Glutamatergic neuron (in vitro differentiated cells): Measurements from ENCODE around the gene ABLIM1. TPM values are rescaled to one million over a fixed set of nuclear protein-coding genes. Genes with fewer than 3 reads are reported as not detected.

ENCODE experiments used
- DNase-seq: peaks from one replicate; pipeline ENCODE4 v3.0.0; 2022
- H3K27ac Mint-ChIP-seq: one replicate; pipeline ENCODE4 v1.8.0; 2020; ENCODE audit warnings: mild to moderate bottlenecking, mixed read lengths, inconsistent platforms; ENCODE audit not compliant: unreplicated experiment
- H3K27me3 Mint-ChIP-seq: one replicate; pipeline ENCODE4 v1.8.0; 2020; ENCODE audit warnings: mild to moderate bottlenecking, moderate library complexity, mixed read lengths, inconsistent platforms; ENCODE audit not compliant: unreplicated experiment
- H3K36me3 Mint-ChIP-seq: one replicate; pipeline ENCODE4 v1.8.0; 2020; ENCODE audit warnings: mild to moderate bottlenecking, mixed read lengths, inconsistent platforms; ENCODE audit not compliant: unreplicated experiment
- H3K4me1 Mint-ChIP-seq: one replicate; pipeline ENCODE4 v1.8.0; 2020; ENCODE audit warnings: mild to moderate bottlenecking, low read depth, mixed read lengths, inconsistent platforms; ENCODE audit not compliant: unreplicated experiment
- H3K4me3 Mint-ChIP-seq: one replicate; pipeline ENCODE4 v1.8.0; 2020; ENCODE audit warnings: mild to moderate bottlenecking, mixed read lengths, inconsistent platforms; ENCODE audit not compliant: unreplicated experiment
- H3K9me3 Mint-ChIP-seq: one replicate; pipeline ENCODE4 v1.8.0; 2020; ENCODE audit warnings: mild to moderate bottlenecking, moderate library complexity, mixed read lengths, inconsistent platforms; ENCODE audit not compliant: unreplicated experiment
- total RNA-seq: library from RNA; stranded (reverse); fragmentation: NEBNext Ultra II Directional; extraction: Animal tissue kit (Norgen Biotek cat#: 25700); gene quantifications from one replicate; pipeline ENCODE4 v1.2.1, GENCODE V29; 2021; ENCODE audit not compliant: unreplicated experiment
- TF ChIP-seq, protein P1 (sequence below): fragments of 200-600 bp; sonication (generic); IDR thresholded peaks from one replicate; pipeline ENCODE4 v1.5.0; 2021; ENCODE audit not compliant: partially characterized antibody, unreplicated experiment

Gene ABLIM1
- total RNA-seq, 1 donor from 2014 or later = 25.7 TPM

- H3K36me3 Mint-ChIP-seq = peaks cover 4% of the 10 kb centered on the region
- H3K9me3 Mint-ChIP-seq = no peaks in the 10 kb centered on the region
- H3K4me3 Mint-ChIP-seq = no peak overlapping the region
- TF ChIP-seq, protein P1, sequence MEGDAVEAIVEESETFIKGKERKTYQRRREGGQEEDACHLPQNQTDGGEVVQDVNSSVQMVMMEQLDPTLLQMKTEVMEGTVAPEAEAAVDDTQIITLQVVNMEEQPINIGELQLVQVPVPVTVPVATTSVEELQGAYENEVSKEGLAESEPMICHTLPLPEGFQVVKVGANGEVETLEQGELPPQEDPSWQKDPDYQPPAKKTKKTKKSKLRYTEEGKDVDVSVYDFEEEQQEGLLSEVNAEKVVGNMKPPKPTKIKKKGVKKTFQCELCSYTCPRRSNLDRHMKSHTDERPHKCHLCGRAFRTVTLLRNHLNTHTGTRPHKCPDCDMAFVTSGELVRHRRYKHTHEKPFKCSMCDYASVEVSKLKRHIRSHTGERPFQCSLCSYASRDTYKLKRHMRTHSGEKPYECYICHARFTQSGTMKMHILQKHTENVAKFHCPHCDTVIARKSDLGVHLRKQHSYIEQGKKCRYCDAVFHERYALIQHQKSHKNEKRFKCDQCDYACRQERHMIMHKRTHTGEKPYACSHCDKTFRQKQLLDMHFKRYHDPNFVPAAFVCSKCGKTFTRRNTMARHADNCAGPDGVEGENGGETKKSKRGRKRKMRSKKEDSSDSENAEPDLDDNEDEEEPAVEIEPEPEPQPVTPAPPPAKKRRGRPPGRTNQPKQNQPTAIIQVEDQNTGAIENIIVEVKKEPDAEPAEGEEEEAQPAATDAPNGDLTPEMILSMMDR = no peak
- no peaks in the 10 kb centered on the region for H3K27me3 Mint-ChIP-seq
- no peak overlapping the region for H3K27ac Mint-ChIP-seq
- no peak for DNase-seq
- peaks cover 7% of the 10 kb centered on the region for H3K4me1 Mint-ChIP-seq
These were observed 12.4 kb downstream of the ABLIM1 start for GRCh38 chr10:114645706-114646105.

GRCh38 chr10:114643158-114643557 lies 14.9 kb downstream of the ABLIM1 start:
- no peak for DNase-seq
- H3K9me3 Mint-ChIP-seq = no peaks in the 10 kb centered on the region
- TF ChIP-seq, protein P1 = no peak
- peaks cover 4% of the 10 kb centered on the region for H3K36me3 Mint-ChIP-seq
- no peak overlapping the region for H3K4me3 Mint-ChIP-seq
- no peak overlapping the region for H3K27ac Mint-ChIP-seq
- H3K27me3 Mint-ChIP-seq = no peaks in the 10 kb centered on the region
- H3K4me1 Mint-ChIP-seq = peaks cover 7% of the 10 kb centered on the region

DNA sequence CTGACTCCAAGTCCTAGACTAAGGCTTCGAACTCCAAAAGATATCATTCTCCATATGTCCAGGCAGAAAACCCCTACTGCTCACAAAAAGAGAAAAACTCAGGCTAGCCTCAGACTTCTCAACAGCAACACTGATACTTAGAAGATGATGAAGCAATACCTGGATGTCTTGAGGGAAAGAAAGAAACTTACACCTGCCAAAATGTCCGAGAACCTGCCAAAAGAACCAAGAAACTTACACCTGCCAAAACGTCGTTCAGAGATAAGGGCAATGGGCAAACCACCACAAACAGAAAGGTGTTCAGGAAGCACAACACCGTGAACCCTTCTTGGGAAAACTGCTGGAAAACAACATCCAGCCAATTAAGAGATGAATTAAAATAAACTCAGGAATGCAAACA lies 15.3 kb downstream of the ABLIM1 start:
- TF ChIP-seq, protein P1 = no peak
- peaks cover 7% of the 10 kb centered on the region for H3K4me1 Mint-ChIP-seq
- H3K9me3 Mint-ChIP-seq = no peaks in the 10 kb centered on the region
- H3K27ac Mint-ChIP-seq = no peak overlapping the region
- H3K27me3 Mint-ChIP-seq = no peaks in the 10 kb centered on the region
- no peak overlapping the region for H3K4me3 Mint-ChIP-seq
- DNase-seq = no peak
- H3K36me3 Mint-ChIP-seq = peaks cover 4% of the 10 kb centered on the region

DNA sequence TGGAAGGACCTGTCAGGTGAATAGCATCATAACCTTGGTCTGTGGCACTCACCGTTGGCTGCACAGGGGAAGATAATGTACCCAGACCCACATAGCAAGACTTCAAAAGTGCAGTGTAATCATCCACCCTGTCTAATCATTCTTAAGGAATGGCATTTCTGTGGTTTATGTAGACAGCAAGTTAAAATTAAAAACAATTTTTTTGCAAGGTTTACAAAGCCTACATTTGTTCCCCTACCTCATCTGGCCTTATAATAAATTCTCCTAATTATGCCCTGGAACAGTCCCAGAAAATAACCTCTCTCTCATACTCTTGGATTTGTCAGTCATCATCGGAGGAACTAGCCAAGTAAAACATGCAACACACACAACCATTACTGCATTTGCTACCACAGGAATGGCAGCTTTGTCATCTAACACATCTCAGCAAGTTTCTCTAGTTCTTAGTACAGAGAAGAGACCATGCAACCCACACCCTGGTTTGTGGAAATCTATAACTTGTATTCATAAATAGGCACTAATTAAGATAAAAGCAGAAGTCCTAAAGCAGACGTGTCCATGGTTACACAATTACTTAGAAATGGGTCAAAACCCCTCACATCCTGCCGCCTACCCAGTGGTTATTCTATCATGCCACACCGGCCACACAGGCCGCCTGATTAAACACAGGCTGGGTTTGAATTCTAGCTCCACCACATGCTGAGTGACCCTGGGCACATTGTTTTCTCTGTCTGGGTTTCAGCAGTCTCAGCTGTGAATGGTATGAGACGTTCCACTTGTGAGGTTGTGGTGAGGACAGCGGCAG lies 19.1 kb downstream of the ABLIM1 start:
- TF ChIP-seq, protein P1 = no peak
- no peak for DNase-seq
- H3K4me3 Mint-ChIP-seq = no peak overlapping the region
- no peaks in the 10 kb centered on the region for H3K27me3 Mint-ChIP-seq
- no peak overlapping the region for H3K27ac Mint-ChIP-seq
- peaks cover 4% of the 10 kb centered on the region for H3K36me3 Mint-ChIP-seq
- H3K9me3 Mint-ChIP-seq = no peaks in the 10 kb centered on the region
- no peaks in the 10 kb centered on the region for H3K4me1 Mint-ChIP-seq

- TF ChIP-seq, protein P1 = no peak
- DNase-seq = no peak
- Mint-ChIP-seq H3K9me3 (no peaks in the 10 kb centered on the region), H3K4me1 (peaks cover 19% of the 10 kb centered on the region), H3K36me3 (no peaks in the 10 kb centered on the region), H3K27ac (no peak overlapping the region), H3K27me3 (peaks cover 2% of the 10 kb centered on the region), H3K4me3 (no peak overlapping the region)
These were observed 22.1 kb downstream of the ABLIM1 start for GRCh38 chr10:114635797-114636550.
